GM12878 (cell line): Measurements from ENCODE around the gene EYA2. TPM values are rescaled to one million over a fixed set of nuclear protein-coding genes. Genes with fewer than 3 reads are reported as not detected.

Source experiments
- ATAC-seq: fragments of 200-7000 bp; cut with Tn5 transposase; 3 replicates; pipeline ENCODE4 v1.9.1; 2020; ENCODE audit warnings: mild to moderate bottlenecking, moderate library complexity
- BruUV-seq: library from RNA; stranded (reverse); fragments of 400-500 nt; replicated peaks from 2 replicates; lab custom pipeline; 2021; lab: Mats Ljungman, UMichigan
- CTCF ChIA-PET: fragments of 300-600 bp; sonication (Branson Sonifier 250); formaldehyde crosslinking; extraction: SDS; loops from one replicate; lab custom pipeline; 2021; ENCODE audit warnings: inconsistent platforms; lab: Yijun Ruan, JAX
- POLR2A ChIA-PET: fragments of 350-600 bp; formaldehyde crosslinking; extraction: SDS; loops from one replicate; lab custom pipeline; 2021; ENCODE audit warnings: inconsistent platforms; lab: Charles Lee
- RAD21 ChIA-PET: fragments of 300-600 bp; sonication (Branson Sonifier 250); formaldehyde crosslinking; loops from one replicate; lab custom pipeline; 2023; ENCODE audit warnings: antibody characterized with exemption; ENCODE audit not compliant: unreplicated experiment; lab: Charles Lee
- SMC1A ChIA-PET: fragments of 300-600 bp; sonication (Branson Sonifier 250); formaldehyde crosslinking; loops from one replicate; lab custom pipeline; 2023; ENCODE audit not compliant: unreplicated experiment, uncharacterized antibody; lab: Charles Lee
- DNase-seq: peaks from one replicate; pipeline ENCODE4 v3.0.0-alpha.2; 2011; ENCODE audit warnings: low read depth, low spot score
- FAIRE-seq: peaks from 3 replicates; lab custom pipeline; 2011; peaks lifted over from hg19 to GRCh38; lab: Jason Lieb, UNC
- H2AFZ ChIP-seq: 2 replicates; pipeline ENCODE4 v1.6.0; 2011; ENCODE audit warnings: low read depth, low read length, control low read depth; ENCODE audit not compliant: control insufficient read depth
- H3K27ac ChIP-seq: 2 replicates; pipeline ENCODE4 v1.5.1; 2011; ENCODE audit warnings: control low read depth; ENCODE audit not compliant: control insufficient read depth, insufficient read depth
- H3K27me3 ChIP-seq, 2 experiments: replicated peaks in 1 of 2; 2 replicates each; pipeline versions ENCODE4 v1.6.0 to v1.6.1; 2011; ENCODE audit warnings: low read length in 1 of 2; ENCODE audit not compliant: control insufficient read depth in 2 of 2, insufficient read depth in 2 of 2
- H3K36me3 ChIP-seq, 2 experiments: 2 replicates each; pipeline ENCODE4 v1.5.1; 2011; ENCODE audit warnings: low read length in 1 of 2; ENCODE audit not compliant: control insufficient read depth in 2 of 2, insufficient read depth in 2 of 2
- H3K4me1 ChIP-seq: 2 replicates; pipeline ENCODE4 v1.6.1; 2011; ENCODE audit warnings: mild to moderate bottlenecking, low read length, moderate library complexity, mixed read lengths; ENCODE audit not compliant: control insufficient read depth, insufficient read depth
- H3K4me2 ChIP-seq: 2 replicates; pipeline ENCODE4 v1.6.0; 2011; ENCODE audit warnings: control low read depth; ENCODE audit not compliant: control insufficient read depth, insufficient read depth
- H3K4me3 ChIP-seq: fragments of 200-600 bp; sonication (generic); 2 replicates; pipeline ENCODE4 v1.5.1; 2016
- H3K79me2 ChIP-seq: 2 replicates; pipeline ENCODE4 v1.6.0; 2011; ENCODE audit warnings: low read length; ENCODE audit not compliant: control insufficient read depth, insufficient read depth
- H3K9ac ChIP-seq: 2 replicates; pipeline ENCODE4 v1.8.0; 2011; ENCODE audit warnings: low read length, control low read depth, mixed read lengths; ENCODE audit not compliant: control insufficient read depth, insufficient read depth
- H3K9me3 ChIP-seq: replicated peaks from 3 replicates; pipeline ENCODE4 v1.5.1; 2011; ENCODE audit warnings: mild to moderate bottlenecking, low read length; ENCODE audit not compliant: control insufficient read depth, insufficient read depth
- H4K20me1 ChIP-seq: 2 replicates; pipeline ENCODE4 v1.6.0; 2011; ENCODE audit not compliant: control insufficient read depth, insufficient read depth
- CUX1 ChIP-seq: IDR thresholded peaks from 2 replicates; pipeline ENCODE4 v1.6.1; 2012; ENCODE audit warnings: improper control_type of control experiment, low read depth, low read length; ENCODE audit not compliant: insufficient replicate concordance
- EED ChIP-seq: sonication (generic); IDR thresholded peaks from 2 replicates; pipeline ENCODE4 v1.6.1; 2016; ENCODE audit warnings: antibody characterized with exemption, low read depth
- ELK1 ChIP-seq: IDR thresholded peaks from 2 replicates; pipeline ENCODE4 v1.6.1; 2012; ENCODE audit warnings: low read depth, low read length, improper control_type of control experiment
- NR2C1 ChIP-seq: fragments of 450-650 bp; IDR thresholded peaks from 2 replicates; pipeline ENCODE4 v1.6.1; 2017; ENCODE audit warnings: antibody characterized with exemption, mild to moderate bottlenecking, moderate library complexity
- PAX8 ChIP-seq: fragments of 450-650 bp; IDR thresholded peaks from 2 replicates; pipeline ENCODE4 v1.6.1; 2017; ENCODE audit warnings: mild to moderate bottlenecking, moderate library complexity
- PRDM15 ChIP-seq: fragments of 450-650 bp; formaldehyde crosslinking; IDR thresholded peaks from 2 replicates; pipeline ENCODE4 v1.4.0; 2020; ENCODE audit warnings: mild to moderate bottlenecking, moderate library complexity
- RB1 ChIP-seq: fragments of 450-650 bp; formaldehyde crosslinking; IDR thresholded peaks from 2 replicates; pipeline ENCODE4 v1.6.1; 2017; ENCODE audit warnings: mild to moderate bottlenecking, borderline replicate concordance
- SRF ChIP-seq, 2 experiments: IDR thresholded peaks; 2 replicates each; pipeline ENCODE4 v1.6.1; 2011; ENCODE audit warnings: low read depth in 2 of 2, low read length in 2 of 2, mild to moderate bottlenecking in 1 of 2, moderate library complexity in 1 of 2
- ZNF384 ChIP-seq: IDR thresholded peaks from 2 replicates; pipeline ENCODE4 v1.6.1; 2012; ENCODE audit warnings: low read depth, mild to moderate bottlenecking, low read length, improper control_type of control experiment, borderline replicate concordance
- ZSCAN29 ChIP-seq: fragments of 450-650 bp; IDR thresholded peaks from 2 replicates; pipeline ENCODE4 v1.6.1; 2017; ENCODE audit warnings: mild to moderate bottlenecking, moderate library complexity
- in situ Hi-C: fragments of 300-500 bp; cut with MboI; formaldehyde crosslinking; loops from 9 replicates; pipeline ENCODE4 v1.14.3; 2018; ENCODE audit warnings: mixed read lengths
- intact Hi-C: fragments of 100-400 bp; cut with micrococcal nuclease; formaldehyde crosslinking; loops from one replicate; pipeline ENCODE4 v1.14.2; 2022; ENCODE audit not compliant: unreplicated experiment
- polyA plus RNA-seq, 11 experiments: library from polyadenylated mRNA; depleted of rRNA in 4 of 11; unstranded in 6 of 11; stranded (reverse) in 5 of 11; fragments of >200 nt; fragmentation: Nextera tagmentation in 4 of 11; fragmentation: Illumina TruSeq in 1 of 11; extraction: Ambion mirVana in 4 of 11; extraction: Trizol in 1 of 11; gene quantifications; 1 replicate in 1 of 11; 2 replicates in 10 of 11; pipeline versions ENCODE4 v1.2.1 to v1.2.3, GENCODE V29; 2011 to 2016; ENCODE audit warnings: inconsistent platforms in 2 of 11, missing spikeins in 2 of 11, low read depth in 1 of 11
- total RNA-seq, 4 experiments: library from RNA; depleted of rRNA in 3 of 4; stranded (reverse); fragments of >200 nt in 3 of 4; fragmentation: Illumina TruSeq in 1 of 4; extraction: Trizol in 1 of 4; gene quantifications; 2 replicates each; pipeline versions ENCODE4 v1.2.1 to v1.2.3, GENCODE V29; 2013 to 2021
- TF ChIP-seq, protein P1 (sequence below): fragments of 450-650 bp; IDR thresholded peaks from 2 replicates; pipeline ENCODE4 v1.6.1; 2017; ENCODE audit warnings: mild to moderate bottlenecking
- TF ChIP-seq, protein P2 (sequence below): fragments of 450-650 bp; IDR thresholded peaks from 2 replicates; pipeline ENCODE4 v1.6.1; 2016; ENCODE audit warnings: mild to moderate bottlenecking

The EYA2 gene
- total and polyA plus RNA-seq, 10 of the 15 experiments (the other 5 are each of a cell fraction or from before 2014, with no cell fraction given), result 0.20 TPM; not detected in 9

GRCh38 chr20:47033665-47034064 lies 139.0 kb downstream of the EYA2 start:
- Histone ChIP-seq H3K27me3 (no peaks in the 10 kb centered on the region; a peak in 2 of 4 replicates), H3K4me1 (no peaks in the 10 kb centered on the region), H4K20me1 (no peaks in the 10 kb centered on the region), H3K27ac (no peak overlapping the region), H2AFZ (no peak overlapping the region), H3K36me3 (no peaks in the 10 kb centered on the region), H3K79me2 (no peaks in the 10 kb centered on the region), H3K9ac (no peak overlapping the region), H3K9me3 (no peaks in the 10 kb centered on the region; the same call in 1 of the 3 replicates), H3K4me3 (no peak overlapping the region), H3K4me2 (no peak overlapping the region)
- CTCF ChIA-PET, result no interaction called here
- ATAC-seq (no peak), DNase-seq (no peak), FAIRE-seq (no peak)
- no TSS peak for BruUV-seq
- RAD21 ChIA-PET, result no interaction called here
- TF ChIP-seq ZNF384, result no peak
- TF ChIP-seq, protein P1, sequence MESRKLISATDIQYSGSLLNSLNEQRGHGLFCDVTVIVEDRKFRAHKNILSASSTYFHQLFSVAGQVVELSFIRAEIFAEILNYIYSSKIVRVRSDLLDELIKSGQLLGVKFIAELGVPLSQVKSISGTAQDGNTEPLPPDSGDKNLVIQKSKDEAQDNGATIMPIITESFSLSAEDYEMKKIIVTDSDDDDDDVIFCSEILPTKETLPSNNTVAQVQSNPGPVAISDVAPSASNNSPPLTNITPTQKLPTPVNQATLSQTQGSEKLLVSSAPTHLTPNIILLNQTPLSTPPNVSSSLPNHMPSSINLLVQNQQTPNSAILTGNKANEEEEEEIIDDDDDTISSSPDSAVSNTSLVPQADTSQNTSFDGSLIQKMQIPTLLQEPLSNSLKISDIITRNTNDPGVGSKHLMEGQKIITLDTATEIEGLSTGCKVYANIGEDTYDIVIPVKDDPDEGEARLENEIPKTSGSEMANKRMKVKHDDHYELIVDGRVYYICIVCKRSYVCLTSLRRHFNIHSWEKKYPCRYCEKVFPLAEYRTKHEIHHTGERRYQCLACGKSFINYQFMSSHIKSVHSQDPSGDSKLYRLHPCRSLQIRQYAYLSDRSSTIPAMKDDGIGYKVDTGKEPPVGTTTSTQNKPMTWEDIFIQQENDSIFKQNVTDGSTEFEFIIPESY, result no peak
- no peak for TF ChIP-seq SRF (IDR thresholded peaks at IDR 0.05; ENCODE audit: low read depth in 2 of 2, low read length in 2 of 2)
- no peak for TF ChIP-seq PRDM15
- TF ChIP-seq PAX8, result no peak
- no peak for TF ChIP-seq RB1
- TF ChIP-seq ELK1, result no peak
- TF ChIP-seq ZSCAN29, result no peak
- no peak for TF ChIP-seq CUX1
- TF ChIP-seq, protein P2, sequence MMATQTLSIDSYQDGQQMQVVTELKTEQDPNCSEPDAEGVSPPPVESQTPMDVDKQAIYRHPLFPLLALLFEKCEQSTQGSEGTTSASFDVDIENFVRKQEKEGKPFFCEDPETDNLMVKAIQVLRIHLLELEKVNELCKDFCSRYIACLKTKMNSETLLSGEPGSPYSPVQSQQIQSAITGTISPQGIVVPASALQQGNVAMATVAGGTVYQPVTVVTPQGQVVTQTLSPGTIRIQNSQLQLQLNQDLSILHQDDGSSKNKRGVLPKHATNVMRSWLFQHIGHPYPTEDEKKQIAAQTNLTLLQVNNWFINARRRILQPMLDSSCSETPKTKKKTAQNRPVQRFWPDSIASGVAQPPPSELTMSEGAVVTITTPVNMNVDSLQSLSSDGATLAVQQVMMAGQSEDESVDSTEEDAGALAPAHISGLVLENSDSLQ, result no peak
- TF ChIP-seq NR2C1, result no peak
- no peak for TF ChIP-seq EED
- in situ Hi-C loops (no loop called here), intact Hi-C loops (loop anchor here (10.0 kb wide), 1 partner anchor 59 kb away; no protein-coding TSS in a partner anchor)
- POLR2A ChIA-PET, result no interaction called here
- SMC1A ChIA-PET, result no interaction called here
